Measurements from ENCODE around the gene XYLT2. TPM values are rescaled to one million over a fixed set of nuclear protein-coding genes. Genes with fewer than 3 reads are reported as not detected.

Gene XYLT2
- total and polyA plus RNA-seq, 2 of the 13 experiments (the other 11 are each of a cell fraction or from before 2014, with no cell fraction given): 17.0 to 22.1 TPM

- TF ChIP-seq ZHX2 (IDR thresholded peaks at IDR 0.05; ENCODE audit: low read depth) (no peak), ZHX2 (CRISPR knock-in tag; IDR thresholded peaks at IDR 0.05; ENCODE audit: borderline replicate concordance) (no peak), SIX1 (CRISPR knock-in tag; IDR thresholded peaks at IDR 0.05; ENCODE audit: borderline replicate concordance) (no peak), SNAPC2 (CRISPR knock-in tag; IDR thresholded peaks at IDR 0.05) (no peak), GPN1 (CRISPR knock-in tag; IDR thresholded peaks at IDR 0.05; ENCODE audit: borderline replicate concordance) (no peak), ZFP36 (IDR thresholded peaks at IDR 0.05; ENCODE audit: borderline replicate concordance, low read depth, low read length, partially characterized antibody) (no peak), RBM39 (IDR thresholded peaks at IDR 0.05; ENCODE audit: low read depth, low read length, poor library complexity, severe bottlenecking) (no peak), U2AF1 (optimal IDR thresholded peaks at IDR 0.05; ENCODE audit: low read depth, low read length) (no peak), ZNF569 (CRISPR knock-in tag; IDR thresholded peaks at IDR 0.05; ENCODE audit: borderline replicate concordance) (no peak), LCORL (IDR thresholded peaks at IDR 0.05) (no peak), LCORL (CRISPR knock-in tag; IDR thresholded peaks at IDR 0.05) (no peak), SOX13 (IDR thresholded peaks at IDR 0.05) (no peak), SOX13 (CRISPR knock-in tag; conservative IDR thresholded peaks at IDR 0.05 in 1 of 2, IDR thresholded peaks at IDR 0.05 in 1 of 2) (no peak)
- TF ChIP-seq, protein P1, sequence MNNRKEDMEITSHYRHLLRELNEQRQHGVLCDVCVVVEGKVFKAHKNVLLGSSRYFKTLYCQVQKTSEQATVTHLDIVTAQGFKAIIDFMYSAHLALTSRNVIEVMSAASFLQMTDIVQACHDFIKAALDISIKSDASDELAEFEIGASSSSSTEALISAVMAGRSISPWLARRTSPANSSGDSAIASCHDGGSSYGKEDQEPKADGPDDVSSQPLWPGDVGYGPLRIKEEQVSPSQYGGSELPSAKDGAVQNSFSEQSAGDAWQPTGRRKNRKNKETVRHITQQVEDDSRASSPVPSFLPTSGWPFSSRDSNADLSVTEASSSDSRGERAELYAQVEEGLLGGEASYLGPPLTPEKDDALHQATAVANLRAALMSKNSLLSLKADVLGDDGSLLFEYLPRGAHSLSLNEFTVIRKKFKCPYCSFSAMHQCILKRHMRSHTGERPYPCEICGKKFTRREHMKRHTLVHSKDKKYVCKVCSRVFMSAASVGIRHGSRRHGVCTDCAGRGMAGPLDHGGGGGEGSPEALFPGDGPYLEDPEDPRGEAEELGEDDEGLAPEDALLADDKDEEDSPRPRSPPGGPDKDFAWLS (CRISPR knock-in tag; IDR thresholded peaks at IDR 0.05; ENCODE audit: borderline replicate concordance): no peak
Observed at GRCh38 chr17:50308666-50309065, 37.3 kb upstream of the XYLT2 start (continued).

Data from HepG2 (cell line).